NCI-H128 (cell line): ENCODE measurements around the gene SLC4A8.
A peak's percentile ranks its signal among the peaks of the same experiment; 100 is the strongest.

Experiments used
- DNase-seq: peaks from one replicate; lab custom pipeline; 2025; ENCODE audit not compliant: unreplicated experiment; lab: John Stamatoyannopoulos, UW

SLC4A8 gene

DNA sequence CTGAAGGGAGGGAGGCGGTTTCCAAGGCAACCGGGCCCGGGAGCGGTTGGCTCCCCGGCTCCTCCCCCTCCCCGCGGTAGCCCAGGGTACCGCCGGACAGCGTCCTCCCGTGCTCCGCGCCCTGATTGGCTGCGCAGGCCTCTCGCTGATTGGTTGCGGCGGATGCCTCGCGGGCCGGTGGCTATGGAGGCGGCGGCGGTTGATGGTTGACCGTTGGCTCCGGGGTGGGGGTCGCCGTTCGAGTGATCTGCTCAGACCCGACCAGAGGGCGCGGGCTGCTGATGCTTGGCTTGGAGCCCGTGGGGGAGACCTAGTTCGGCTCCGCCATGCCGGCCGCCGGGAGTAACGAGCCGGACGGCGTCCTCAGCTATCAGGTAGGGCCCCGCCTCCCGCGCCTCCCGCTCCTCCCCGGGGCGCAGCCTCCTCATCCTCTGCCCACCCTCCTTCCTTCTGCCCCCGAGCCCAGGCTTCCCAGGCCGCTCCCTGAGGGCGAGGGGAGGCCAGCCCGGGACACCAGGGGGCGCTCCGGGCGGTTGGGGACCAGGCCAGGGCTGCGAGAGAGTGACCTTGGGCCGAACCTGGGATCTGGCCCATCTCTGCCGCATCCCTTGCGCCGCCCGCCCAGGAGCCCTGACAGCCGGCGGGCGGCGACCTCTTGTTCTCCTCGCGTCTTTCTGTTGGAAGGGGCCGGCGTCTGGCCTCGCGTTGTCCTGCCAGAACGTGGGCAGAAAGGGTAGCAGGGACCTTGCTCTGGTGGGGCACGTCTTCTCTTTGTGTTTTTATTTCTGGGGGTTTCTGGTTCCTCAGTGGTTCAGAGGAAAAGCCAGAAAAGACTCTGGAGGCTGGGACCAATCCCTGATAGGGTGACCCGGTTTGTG, at the start of gene SLC4A8:
TSS of gene SLC4A8 (plus strand) at position 170 of the 878 bp plus-strand sequence. CDS start at position 327, 157 bp downstream.
- peak; percentile 95 for DNase-seq

DNA sequence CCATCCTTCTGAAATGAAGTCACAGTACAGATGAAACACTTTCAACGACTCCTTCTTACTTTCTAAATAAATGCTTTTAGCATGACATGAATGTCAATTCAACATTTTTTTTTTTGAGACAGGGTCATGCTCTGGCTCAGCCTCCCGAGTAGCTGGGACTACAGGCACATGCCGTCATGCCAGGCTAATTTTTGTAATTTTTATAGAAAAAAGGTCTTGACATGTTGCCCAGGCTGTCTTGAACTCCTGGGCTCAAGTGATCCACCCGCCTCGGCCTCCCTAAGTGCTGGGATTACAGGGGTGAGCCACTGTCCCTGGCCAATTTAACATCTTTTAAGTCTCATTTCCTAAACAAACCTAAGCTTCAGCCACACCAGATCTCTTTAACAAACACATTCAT, 49.8 kb upstream of the SLC4A8 start:
- no peak for DNase-seq

DNA sequence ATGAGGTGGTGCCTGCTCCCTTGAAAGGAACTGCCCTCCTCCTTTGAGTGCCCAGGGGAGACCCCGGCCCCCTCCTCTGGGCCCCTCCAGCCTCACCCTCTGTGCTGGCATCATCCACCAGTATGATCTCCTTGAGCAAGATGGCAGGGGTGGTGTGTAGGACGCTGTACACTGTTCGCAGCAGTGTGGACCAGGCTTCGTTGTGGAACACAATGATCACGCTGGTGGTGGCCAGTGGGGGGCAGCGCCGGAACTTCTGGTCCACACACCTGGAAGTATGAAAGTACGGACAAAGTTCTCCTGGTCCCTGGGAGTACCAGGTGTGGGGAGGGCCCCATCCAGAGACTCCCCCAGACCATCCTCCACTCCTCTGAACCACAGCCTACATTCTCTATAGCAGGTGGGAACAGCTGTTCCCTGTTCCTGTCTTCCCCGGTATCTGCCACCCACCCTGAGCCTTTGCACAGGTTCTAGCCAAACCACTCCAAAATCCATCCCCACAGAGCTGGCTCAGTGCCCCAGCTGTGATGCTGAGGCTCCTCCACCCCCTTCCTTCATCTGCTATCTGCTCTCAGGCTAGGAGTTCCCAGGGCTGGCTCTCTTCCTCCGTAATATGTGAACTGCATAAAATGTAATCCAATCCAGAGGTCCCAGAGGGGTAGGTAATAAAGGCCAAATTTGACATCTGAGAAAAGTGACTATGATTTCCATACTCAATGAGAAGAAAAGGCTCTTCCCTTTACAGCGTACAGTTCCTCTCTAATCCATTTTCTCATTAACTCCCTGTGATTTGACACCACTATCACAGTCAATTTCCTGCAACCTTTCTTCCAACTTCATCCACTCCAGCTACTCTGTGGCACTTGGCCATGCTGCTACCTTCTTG, 47.3 kb upstream of the SLC4A8 start:
- peak; percentile 77 for DNase-seq

DNA sequence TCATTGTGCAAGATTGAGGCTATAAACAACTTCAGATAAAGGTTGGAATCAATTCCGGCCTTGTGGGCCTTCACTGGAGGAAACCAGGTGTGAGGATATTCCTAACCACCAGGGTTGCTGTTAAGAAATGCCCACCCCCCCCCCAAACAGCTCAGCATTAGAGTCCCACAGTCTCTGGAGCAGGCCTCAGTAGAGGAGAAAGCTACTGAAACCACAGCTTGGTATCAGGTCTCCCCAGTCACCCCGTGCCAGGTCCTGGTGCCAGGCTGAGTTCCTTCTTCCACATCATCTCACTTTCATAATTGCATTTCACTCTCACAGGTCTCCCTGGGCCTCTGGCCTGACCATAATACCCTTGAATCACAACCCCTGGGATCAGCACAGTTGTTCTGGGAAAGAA, 45.9 kb upstream of the SLC4A8 start:
- no peak for DNase-seq

DNA sequence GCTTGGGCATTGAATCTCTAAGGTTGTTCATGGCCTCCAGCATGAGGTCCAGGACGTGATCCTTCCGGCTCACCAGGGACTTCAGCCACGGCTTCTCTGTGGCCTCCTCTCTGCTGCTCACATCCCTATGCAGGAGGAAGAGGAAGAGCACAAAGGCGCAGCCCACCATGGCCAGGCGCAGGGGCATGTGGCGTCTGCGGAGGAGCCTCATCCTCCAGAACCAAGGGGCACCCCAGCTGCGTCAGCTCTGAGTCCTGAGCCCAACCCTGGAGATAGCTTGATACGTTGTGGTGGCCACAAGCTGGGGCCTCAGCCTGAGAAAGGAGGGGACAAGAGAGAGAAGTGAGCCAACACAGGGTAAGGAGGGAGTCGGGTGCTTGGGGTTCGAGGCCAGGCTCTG, 45.1 kb upstream of the SLC4A8 start:
- no peak for DNase-seq

DNA sequence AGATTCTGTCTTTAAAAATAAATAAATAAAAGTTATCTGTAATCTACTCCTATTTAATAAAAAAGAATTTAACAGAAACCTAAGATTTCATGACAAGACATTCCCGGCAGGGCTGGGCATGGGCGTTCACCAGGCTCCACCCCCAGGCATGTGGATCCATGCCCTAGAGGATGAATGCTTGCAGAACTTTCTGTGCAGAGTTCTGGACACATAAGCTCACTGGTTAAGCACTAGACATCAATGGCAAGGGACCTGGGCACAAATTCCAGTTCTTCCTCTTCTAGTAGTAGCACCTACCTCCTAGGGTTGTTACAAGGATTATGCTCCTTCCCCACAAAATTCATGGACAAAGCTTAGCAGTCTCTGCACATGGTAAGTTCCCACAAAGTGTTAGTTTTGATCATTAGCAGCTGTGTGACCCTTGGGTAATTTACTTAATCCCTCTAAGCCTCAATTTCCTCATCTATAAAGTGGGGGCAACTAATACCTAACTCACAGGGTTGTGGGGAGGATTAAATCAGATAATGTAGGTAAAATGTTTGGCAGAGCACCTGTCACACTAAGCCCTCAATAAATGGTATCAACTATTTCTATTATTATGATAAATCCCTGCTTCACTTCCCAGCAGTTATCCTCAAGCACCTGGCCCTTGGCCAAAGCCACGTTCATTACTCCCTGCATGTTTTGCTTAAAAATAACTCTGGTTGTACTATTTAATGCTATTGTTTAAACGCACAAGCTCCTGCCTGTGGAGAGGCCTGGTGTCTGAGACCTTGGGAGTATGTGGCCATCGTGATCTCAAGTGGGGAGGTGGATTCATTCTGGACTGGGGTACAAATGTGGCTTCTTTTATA, 43.2 kb upstream of the SLC4A8 start:
- peak; percentile 26 for DNase-seq

DNA sequence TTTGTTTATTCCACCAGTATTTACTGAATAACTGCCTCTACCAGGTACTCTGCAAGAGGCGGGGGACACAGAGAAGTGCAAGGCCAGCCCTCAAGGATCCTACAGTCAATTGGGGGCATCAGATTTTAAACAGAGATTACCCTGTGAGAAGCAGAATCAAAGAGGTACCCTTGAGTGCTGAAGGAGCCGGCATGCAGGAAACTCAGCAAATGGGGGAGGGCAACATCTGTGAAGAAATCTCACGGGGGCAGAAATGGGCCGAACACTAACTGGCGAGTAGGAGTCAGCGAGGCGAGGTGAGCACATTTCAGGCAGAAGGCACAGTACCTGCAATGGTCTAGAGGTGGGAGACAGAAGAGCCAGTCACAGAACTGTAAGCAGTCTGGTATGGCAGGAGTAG, 42.5 kb upstream of the SLC4A8 start:
- DNase-seq: no peak

DNA sequence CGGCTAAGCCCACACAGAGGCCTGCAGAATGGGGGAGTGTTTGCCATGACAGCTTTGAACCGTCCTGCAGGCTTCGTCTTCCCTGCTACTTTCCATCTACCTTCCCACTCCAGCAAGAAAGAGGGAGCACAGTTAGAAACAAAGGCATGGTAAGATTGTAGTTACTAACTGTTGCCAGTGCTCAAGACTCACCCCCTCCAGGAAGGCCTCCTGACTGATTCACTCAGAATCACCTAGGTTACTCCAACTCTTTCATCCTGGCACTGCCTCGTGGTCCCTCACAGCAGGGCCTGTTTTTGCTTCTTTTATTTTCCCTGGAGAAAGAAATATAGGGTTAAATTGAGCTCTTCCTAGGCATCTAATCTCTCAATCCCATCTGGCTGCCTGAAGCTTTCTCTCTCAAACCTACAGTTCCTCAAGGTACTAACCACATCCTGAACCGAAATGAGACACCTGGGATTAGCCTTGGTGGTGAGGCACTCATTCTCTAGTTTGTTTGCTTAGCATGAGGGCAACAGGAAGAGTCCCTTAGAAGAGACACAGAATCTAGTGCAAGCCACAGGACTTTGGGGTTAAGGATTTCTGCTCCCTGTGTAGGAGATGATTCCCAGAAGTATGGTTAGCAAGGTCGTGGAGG, 41.2 kb upstream of the SLC4A8 start:
- no peak for DNase-seq

DNA sequence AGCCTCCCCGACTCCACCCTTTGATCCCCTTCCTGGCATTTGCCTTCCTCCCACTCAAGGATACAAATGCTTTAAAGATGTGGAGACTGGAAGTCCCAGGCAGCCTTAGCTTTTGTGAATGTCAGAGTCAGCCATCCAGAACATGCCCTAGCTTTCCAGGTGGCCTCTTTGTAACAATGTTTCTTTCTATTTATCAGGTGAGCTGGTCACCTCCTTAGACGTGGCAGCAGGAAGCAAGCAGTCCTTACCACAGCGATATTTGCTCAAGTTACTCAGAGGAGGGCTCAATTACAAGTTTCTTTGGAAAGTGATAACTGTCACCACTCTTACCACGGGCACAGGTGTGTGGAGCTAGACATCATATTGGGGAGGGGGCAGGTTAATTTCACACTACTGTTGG, 38.3 kb upstream of the SLC4A8 start:
- no peak for DNase-seq

DNA sequence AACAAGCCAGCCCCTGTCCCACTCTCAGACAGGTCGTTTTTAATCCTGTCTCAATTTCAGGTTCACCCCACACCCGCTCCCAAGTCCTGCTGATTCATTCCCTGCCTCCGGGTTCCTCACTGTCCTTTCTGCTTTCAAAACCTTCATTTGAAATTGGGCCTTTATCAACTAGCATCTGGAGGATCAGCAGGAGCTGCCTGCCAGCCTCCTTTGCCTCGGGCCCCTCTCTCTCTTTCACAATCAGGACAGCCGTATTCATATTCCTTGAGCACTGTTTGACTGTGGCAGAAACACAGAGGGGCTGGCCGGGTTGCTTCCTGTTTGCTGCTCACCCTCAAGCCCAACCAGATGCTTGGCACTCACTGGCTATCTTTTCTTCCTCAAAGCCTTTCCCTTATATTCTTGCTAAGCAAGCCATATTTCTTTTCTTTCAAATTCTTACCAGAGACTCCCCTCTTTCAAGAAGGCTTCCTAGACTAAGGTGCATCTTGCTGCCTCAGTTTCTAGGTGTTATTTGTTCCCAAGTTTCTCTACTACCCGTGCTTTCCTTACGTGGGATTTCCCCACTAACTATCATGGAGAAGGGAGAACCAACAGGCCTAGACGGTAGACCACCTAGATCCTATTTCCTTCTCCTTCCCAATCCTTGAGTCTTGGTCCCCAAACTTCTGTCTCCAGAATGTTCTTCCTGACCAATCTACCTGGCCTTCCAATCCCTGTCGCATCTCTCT, 36.4 kb upstream of the SLC4A8 start:
- no peak for DNase-seq

DNA sequence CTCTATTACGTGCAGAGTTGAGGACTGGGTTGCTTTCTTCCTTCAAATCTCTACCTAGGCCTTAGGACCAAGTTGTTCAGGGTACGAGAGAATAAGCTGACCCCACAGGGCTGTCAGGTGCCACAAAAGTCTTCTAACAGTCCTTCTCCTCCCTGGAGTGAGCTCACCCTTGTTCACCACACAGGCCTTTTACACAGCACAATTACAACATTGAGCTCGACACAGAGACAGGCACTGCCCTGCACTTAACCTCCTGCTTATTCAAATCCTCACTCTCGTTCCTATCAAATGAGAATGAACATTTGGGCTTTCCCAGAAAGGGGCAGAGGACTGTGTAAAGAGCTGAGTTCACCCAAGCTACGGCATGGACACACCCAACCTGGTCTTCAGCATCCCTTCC, 35.8 kb upstream of the SLC4A8 start:
- DNase-seq: no peak

DNA sequence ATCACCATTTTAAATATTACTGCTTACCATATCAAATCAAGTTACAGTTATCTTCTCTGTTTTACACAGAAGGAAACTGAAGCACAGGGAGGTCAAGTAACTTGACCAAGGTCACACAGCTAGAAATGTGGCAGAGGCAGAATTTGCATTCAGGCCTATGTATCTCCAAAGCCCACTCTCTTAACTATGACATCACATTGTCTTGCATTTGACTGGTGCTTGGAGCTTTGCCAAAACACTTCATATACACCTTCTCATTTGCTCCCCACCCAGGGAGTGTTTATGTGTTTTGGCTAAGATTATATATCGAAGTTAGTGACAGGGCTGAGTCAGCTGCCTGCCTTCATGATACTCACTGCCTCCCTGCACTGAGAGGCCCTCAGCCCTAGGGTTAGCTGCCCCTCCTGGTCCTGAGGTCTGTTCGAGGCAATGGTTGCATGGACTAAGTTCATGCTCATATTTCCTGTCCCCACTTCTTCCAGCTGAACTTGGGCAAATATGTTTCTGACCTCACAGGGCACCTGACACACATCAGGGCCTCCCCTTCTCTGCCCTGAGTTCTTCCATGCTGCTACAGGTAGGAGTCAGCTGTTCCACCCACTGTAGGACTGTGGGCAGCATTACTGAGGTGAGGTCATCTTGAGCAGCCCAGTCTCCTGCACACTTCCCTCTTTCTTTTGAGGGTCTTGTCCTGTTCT, 35.2 kb upstream of the SLC4A8 start:
- no peak for DNase-seq

DNA sequence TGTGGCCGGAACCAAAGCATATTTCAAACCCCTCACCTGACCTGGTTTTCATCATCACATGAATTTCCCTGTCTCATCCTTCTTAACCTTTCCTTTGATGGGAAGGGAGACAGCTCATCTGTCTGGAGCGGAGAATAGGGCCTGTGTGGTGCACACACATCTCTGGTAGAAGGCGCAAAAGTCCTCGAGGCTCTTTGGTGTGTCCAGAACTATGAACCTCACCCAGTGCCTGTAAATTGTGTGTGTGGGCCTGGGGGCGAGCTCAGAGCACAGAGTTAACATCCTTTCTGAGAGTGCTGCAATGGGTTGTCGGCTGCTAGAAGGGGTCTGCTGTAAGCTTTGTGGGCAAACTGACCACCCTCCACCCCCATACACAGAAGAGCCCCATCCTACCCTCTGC, 34.2 kb upstream of the SLC4A8 start:
- no peak for DNase-seq

DNA sequence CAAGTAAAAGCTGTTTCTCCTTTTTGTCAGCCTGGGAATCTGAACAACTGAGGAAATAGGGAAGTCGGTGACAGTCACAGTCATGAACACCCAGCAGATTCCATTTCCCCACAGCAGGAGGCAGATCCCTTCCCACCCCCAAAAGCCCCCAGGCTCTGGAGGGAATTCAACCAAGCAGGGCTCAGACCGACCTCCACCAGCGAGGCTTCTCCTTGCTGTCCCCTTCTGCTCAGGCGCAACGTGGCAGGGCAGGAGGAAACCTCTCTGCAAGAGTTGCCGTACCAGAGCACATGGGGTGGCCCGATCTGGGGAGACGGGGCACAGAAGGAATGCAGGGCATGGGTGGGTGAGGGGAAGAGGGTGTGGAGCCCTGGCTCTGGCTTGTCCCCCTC, 33.7 kb upstream of the SLC4A8 start:
- DNase-seq: no peak

DNA sequence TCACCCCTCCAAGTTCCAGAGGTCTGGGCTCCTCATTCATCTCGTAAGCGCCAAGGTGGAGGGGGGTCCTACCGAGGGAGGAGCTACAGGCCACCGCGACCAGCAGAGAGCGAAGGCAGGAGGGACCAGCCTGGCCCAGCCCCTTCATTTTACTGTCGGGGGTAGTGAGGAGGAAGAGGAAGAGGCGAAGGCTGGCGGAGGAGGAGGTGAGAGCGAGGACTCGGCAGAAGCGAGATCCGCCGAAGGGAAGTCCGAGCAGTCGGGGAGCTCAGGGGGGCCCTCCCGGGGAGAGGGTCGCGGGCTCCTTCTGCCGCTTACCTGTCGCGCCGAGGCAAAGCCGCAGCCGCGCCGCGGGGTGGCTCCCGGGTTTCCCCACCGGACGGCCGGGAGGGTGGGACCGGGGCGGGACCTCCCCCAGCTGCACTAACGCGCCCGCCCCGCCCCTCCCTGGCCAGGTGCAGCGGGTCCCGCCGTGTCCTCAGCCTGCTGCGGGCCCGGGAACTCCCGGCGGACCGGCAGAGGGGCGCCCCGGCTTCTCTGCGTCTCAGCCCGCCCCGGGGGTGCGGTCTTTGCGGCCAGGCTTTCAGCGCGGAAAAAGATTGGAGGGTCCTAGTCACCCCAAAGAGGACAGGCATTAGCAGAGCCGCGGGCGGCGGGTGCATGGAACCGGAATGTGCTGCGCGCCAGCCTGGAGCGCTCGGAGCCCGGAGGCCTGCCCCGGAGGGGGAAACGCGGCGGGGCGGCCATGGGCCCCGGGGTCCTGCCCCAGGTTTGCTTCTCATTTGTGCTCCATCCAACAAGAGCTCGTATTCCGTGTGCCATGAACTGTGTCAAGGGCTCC, 33.1 kb upstream of the SLC4A8 start, which contains the start of gene GALNT6:
TSS of gene GALNT6 (minus strand) at position 124 of the 841 bp plus-strand sequence. CDS start 11,625 bp downstream, outside the sequence.
- DNase-seq: no peak

DNA sequence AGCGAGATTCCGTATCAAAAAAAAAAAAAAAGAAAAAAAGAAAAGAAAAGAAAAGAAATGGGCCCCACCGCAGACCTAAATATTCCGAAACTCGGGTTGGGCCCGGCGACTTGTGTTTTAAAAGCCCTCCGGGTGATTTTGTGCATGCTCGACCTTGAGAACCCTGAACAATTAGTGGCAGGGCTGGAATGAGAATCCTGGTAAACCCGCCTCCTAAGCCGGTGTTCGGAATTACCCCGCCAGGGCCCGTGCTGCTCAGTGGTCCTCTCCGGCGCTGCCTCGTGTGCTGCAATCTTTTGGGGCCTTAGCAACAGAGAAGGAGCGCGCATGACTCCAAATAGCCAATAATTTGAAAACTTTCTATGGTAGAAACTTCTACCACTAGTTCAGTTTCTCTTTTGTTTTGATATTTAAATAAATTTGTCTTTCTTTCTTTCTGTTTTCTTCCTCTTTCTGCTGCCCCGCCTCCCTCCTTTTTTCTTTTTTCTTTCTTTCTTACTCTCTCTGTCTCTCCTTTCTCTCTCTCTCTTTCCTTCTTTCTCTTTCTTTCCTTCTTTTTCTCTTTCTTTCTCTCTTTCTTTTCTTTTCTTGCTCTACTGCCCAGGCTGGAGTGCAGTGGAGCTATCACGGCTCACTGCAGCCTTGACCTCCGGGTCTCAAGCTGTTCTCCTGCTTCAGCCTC, 31.9 kb upstream of the SLC4A8 start:
- DNase-seq: no peak

DNA sequence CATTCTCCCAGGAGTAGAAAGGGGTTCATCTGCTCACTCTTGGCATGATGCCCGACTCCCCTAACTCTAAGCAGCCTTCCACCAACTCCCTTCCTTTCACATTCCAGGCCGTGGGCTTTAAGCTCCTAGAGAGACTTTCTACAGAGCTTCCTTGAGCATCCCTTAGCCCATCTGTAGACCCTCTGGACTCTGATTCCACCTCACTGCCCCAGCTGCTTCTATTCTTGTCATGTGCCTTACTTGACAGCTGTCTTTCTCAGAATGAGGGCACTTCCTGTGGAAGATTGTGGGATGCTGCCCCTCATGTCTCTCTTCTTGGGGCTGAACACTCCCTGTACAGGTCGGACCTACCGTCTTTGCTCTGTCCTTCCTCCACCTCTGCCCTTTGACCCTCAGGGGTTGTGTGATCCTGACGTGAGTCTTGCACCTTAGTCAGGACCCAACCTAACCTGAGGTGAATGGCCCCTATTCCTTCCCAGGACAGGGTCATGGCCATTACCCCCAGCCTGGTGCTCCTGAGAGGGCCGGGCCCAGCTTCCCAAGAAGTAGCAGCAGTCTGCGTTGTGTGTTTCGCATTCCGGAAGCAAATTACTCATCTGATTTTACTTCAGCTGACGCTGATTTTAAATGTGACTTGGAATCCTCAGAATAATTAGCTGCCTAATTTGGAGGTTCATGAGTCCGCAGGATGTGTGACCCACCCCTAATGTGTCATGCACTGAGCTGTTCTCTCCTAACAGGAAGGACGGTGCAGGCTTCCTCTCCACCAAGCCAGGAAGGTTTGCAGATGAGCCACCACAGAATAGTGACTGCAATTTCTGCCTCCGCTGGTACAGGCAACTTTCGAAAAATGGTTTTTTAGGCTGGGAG, 30.7 kb upstream of the SLC4A8 start:
- no peak for DNase-seq
